ENCODE data around the gene CELSR1.

CELSR1 gene

DNA sequence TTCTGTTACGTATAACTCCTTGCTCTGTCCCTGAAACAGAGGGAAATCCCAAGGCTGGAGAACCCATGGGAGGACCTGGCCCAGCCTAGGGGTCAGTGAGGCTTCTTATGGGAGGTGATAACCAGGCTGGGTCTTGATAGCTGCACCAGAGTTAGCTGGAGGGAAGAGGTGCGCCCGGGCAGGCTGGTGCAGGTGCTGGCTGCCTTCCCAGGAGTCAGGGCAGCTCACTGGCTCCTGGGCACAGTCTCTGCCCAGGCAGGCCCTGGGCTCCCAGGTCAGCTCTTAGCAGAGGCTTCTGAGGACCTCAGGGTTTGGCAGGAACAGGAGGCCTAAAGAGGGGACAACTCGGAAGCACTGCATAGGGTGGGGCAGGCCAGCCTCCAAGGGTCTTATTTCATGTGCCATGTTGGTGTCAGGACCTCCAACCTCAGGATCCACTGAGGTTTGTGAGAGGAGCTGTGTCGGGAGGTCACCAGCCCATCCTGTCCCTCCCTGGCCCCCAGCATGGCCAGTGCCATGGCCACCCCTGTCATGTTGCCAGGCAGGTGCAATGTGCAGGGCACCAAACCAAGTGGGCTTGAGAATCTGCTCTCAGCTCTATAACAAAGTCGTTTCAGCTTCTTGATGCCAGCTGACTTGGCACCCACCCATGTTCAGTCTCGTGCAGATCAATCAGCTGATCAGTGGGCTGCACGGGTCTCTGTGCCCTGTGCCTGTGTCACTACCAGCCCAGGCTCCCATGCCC is 20.5 kb upstream of the CELSR1 start:
- DNase-seq = no peak

DNA sequence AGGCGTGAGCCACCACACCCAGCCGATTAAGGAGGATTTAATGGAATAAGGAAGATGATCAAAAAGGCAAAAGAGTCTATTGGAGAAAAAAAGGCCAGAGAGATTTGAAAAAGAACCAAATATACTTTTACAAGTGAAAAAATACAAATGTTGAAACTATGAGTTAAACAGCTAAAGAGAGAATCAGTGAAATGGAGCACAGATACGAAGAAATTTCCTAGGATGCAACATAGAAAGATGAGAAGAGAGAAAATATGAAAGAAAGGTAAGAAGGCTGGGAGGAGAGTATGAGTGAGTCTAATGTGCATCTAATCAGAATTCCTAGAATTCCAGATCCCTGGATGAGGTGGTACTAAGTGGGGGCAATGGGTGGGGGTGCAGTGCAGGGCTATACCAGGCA is 19.4 kb upstream of the CELSR1 start:
- no peak for DNase-seq

DNA sequence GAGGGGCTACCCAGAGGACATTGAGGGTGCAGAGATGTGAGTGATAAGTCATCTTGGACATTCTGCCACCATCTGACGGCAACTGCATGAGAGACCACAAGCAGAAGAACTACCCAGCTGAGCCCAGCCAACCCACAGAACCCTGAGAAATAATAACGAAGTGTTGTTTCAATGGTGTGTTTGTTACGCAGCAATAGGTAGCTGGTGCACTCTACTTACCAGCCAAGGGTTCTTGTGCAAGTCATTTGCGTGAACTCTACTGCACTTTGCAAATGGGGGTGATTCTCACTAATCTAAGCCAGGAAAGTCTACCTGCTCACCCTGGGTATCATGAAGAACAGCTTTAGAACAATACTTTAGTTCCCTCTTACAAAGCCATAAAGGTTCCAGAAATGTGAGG is 15.8 kb upstream of the CELSR1 start:
- no peak for DNase-seq

DNA sequence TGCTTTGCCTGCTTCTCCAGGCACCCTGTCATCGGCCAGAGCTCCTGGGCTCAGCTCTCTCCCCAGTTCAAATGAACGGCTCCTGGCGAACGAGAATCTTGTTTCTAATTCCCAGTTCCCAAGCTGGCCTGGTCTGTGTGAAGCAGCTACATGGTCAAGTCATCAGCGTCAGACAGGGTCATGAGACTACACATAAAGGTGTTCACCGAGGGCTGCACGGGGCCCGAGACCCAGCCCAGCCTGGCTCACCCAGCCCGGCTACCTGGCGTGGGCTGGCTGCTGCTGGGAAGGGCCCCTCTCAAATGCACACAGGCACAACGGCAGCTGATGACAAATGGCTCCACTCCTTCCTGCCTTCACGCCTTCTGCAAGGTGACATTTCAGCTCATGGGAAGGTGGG is 14.6 kb upstream of the CELSR1 start:
- no peak for DNase-seq

DNA sequence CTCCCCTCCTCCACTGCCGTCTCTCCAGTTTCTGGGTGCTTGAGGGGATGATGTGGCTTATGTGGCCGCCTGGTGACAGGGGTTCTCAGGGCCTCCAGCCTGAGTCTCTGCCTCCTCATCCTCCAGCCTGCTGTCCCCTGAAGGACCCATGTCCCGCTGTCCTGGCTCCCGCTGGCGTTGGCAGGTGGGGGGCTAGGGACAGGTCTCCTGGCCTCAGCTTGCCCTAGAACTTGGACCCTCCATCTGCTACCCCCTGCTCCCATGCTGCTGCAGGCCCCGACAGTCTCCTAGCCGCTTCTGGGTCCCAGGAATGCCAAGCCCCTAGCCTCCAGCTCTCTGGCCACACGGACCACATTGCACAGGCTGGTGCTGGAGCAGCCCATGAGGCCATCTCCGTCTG is 13.9 kb upstream of the CELSR1 start:
- DNase-seq = no peak

DNA sequence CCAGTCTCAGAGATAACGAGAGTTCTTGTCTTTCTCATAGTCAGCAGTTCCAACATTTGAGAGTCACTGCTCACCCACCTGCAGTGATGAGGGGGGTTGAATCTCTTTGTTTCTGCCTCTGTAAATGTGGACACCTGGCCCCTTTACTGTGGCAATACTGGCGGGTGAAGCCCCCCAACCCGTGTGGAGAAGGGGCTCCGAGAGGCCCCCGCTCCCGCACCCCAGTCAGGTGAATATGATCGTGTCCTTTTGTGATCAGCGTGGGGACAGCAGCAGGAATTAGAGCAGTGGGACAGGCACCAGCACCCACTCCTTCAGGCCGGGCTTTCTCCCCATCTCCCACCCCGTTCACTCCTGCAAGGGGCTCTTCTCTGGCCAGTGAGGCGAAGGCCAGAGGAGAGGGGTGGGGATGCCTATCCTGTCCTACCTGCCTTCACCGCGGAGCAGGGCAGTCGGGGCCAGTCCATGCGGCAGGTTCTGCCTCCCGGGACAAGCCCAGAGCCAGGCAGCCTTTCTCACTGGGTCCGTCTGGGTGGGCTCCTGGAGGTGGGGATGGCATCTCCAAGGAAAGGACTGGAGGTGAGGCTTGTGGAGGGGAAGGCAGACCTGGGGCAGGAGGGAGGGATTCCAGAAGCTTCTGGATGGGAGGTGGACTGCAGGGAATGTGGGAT is 12.7 kb upstream of the CELSR1 start:
- no peak for DNase-seq

DNA sequence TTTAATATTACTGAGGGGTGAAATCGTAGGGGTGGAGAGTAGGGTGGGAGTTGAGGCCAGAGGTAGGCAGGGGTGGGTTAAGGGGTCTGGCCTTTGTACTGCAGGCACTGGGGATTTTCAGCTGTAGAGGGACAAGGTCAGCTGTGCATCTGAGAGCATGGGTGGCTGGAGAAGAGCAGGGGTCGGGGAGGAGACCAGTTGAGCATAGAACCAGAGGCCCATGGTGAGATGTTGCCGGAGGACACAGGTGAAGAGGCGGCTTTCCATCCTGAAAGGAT is 12.1 kb upstream of the CELSR1 start:
- DNase-seq = no peak

DNA sequence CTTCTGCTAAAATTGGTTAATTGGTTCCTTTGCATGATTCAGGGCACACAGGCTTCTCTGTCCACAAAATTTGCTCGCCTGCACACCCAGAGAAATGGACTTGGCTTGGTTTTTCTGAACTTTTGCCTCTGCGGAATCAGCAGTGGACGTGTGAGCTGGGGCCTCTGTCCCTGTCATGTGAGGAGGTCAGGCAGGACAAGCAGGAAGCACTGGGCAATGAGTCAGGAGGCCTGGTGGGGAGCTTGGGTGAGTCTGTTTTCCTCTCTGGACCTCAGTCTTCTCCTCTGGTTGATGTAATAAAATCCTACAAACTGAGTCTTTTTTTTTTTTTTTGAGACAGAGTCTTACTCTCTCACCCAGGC is 10.4 kb upstream of the CELSR1 start:
- DNase-seq = peak in 1 of 56 donors; percentile 2

DNA sequence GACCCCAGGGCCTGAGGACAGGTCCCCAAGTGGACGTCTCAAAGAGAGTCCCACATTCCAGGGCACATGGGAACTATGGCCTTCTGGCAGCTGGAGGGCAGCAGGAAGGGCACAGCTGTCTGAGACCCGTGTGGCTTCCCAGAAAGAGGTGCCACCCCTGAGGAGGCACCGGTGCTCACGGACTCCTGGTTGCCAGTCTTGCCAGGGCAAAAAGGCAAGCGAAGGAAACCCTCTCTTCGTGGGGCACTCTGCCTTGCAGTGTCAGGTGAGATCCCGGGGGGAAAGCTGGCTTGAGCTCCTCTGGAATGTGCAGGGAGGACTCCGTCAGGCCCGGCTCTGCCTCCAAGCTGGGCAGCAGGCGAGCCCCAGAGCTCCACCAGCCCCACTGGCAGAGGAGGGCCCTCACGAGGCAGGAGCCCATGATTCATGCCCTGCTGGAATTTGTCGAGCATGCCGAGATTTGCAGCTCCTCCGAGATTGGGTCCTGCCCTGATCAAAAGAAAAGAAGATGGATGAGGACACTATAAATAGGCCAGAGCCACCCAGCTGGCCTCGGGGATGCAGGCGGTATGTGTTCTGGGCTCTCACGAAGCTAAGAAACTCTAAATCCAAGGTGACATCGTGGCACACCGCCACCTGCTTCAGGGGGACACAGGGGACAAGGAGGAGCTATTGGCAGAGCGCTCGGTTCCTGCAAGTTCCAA is 9.9 kb upstream of the CELSR1 start:
- DNase-seq = no peak

DNA sequence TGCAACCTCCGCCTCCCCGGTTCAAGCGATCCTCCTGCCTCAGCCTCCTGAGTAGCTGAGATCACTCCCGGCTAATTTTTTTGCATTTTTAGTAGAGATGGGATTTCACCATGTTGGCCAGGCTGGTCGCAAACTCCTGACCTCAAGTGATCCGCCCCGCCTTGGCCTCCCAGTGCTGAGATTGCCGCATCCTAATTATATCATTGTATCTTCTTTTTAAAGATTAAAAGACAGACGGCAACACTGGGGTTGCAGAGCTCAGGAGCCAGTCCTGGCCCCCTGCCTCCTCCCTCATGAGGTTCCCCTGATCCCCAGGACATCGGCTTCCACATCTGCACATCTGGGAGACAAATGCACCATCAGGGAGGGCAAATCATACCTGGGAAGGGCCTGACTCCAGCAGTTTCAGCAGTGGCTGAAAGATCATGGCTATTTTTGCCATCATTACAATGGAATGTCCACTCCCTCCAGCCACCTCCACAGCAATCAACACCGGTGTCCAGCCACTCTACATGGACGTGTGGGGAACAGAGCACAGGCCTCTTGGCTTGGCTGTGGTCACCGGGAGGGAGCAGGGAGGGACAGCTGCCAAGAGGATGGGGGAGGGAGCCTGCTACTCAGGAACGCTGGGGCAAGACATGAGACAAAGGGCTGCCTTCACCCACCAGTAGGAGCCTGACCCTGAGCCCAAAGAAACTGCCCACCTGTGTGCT is 9.2 kb upstream of the CELSR1 start:
- DNase-seq = peak in 2 of 56 donors; percentile 15 to 17

DNA sequence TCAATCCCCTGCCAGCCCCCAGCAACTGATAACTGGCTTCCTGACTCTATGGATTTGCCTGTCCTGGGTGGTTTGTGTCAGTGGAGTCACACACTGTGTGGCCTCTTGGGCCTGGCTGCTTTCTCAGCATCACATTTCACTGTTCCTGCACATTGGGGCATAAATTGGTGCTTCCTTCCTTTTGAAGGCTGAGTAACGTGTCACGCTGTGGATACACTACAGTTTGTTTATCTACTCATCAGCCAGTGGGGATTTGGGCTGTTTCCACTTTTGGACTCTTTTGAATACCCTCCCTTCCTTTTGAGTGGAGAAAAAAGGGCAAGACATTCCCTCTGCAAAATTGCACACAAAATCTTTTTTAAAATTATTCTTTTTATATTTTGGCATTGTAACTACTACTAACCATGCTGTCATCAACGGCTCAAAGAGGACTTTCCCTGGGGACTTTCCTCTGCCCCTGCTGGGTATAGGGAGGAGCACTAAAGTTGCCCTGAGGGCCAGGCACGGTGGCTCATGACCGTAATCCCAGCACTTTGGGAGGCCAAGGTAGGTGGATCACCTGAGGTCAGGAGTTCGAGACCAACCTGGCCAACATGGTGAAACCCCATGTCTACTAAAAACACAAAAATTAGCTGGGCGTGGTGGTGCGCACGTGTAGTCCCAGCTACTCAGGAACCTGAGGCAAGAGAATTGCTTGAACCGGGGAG is 7.8 kb upstream of the CELSR1 start:
- no peak for DNase-seq

DNA sequence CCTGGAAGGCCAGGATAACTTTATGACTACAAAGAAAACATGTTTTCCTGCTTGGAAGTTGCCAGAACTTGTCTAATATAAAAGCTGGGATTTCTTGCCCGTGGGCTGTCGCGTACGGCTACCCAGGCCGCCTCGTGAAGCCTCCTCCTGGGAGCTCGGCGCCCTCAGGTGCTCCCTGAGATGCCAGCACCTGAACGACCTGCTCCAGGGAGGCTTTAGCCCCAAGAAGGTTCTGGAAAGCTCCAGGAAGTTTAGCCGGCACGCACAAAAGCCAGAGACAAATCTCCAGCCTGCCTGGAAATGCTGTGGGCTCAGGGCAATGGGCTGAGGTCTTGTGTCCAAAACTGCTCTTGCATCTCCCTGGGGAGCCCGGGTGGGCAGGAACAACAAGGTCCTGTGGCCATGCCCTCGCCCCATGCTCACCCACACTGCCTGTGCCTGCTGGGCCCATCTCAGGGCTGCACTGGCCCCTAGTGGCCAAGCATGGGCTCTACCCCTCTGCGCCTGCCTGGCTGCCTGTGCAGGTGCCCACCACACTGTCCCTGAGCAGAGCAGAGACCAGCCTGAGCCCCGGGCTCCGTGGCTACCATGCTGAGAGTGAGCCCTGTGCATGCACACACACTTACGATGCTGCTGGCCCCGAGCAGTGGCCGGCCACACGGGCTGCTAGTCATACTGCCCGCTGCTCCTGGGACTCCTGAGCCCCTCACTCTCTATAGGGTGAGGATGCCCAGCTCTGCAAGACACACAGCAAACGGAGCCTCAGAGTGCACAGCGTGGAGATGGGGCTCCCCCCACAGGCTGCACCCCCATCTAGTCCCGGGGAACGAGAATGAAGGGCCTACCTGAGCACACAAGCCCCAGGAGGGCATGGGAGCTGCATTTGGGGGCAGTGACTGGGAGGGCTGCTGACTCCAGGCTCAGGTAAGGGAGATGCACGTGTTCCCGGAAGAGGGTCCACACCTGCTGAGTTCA is 4.9 kb upstream of the CELSR1 start:
- peak in 46 of 56 donors; percentile 10 to 79 (median 42) for DNase-seq

DNA sequence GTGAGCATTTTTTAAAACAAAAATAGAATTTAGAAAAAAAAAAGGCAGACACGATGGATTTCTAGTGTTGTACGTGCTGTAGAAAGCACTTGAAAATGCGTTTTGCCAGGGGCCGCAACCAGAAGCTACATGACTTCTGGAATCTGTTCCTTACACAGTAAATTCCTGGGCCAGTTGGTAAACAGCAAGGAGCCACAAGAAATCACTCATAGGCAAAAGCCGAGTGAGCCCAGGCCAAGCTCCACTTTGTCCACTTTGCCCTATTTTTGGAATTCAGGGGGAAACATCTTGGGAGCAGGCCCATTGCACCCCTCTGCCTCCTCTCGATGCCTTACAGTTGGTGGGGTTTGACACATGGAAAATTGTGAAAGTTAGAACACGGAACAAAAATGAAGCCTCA is 4.1 kb upstream of the CELSR1 start:
- no peak for DNase-seq

DNA sequence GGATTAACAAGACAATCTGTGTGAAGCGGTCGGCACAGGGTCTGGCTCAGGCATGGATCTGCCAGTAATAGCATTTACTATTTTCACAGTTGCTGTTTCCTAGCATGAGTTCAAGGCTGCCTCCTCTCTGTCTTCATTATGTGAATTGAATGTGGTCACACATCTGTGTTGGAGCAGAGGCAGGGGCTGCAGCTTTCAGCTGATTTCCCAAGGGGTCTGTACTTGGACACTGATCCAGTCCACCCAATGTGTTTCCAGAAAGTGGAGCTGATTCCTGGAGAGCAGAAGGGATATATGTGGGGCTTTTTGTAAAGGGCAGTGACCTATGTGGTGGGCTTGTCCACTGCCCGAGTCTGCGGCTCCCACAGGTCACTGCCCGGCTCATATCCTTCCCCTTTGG is 3.5 kb upstream of the CELSR1 start:
- DNase-seq = no peak

DNA sequence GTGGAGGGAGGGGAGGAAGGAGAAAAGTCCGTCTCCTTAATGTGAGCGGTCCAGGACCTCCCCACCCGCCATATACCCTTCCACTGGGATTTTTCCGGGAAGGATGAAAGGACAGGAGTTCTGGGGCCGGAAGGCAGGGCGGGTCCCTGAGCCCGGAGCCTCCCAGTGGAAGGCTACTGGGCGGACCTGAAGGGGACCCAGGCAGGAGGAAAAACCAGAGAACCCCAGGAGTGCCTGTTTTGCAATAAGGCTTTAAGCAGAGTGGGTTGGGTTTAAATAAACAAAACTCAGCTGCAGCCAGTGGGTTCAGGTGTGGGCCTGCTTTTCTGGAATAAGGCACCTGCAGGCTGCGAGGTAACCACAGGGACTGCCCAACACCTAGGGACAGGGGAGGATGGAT is 1.7 kb upstream of the CELSR1 start:
- DNase-seq = no peak

DNA sequence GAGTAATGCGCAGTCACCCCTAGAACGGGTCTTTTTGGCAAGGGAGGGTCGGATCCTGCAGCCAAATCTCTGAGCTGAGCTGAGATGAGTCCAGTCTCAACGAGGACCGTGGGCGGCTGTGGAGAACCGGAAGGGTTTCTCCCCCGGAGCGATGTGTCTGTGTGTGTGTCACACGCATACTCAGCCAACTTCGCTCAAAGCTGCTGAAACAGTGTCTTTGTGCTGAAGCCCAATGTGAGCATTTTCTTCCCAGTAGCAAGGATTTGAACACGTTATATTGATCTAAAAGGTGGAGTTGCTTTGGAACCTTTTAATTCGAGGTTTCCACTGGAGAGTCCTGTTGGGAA is 1.4 kb upstream of the CELSR1 start:
- DNase-seq = peak in 1 of 56 donors; percentile 2

DNA sequence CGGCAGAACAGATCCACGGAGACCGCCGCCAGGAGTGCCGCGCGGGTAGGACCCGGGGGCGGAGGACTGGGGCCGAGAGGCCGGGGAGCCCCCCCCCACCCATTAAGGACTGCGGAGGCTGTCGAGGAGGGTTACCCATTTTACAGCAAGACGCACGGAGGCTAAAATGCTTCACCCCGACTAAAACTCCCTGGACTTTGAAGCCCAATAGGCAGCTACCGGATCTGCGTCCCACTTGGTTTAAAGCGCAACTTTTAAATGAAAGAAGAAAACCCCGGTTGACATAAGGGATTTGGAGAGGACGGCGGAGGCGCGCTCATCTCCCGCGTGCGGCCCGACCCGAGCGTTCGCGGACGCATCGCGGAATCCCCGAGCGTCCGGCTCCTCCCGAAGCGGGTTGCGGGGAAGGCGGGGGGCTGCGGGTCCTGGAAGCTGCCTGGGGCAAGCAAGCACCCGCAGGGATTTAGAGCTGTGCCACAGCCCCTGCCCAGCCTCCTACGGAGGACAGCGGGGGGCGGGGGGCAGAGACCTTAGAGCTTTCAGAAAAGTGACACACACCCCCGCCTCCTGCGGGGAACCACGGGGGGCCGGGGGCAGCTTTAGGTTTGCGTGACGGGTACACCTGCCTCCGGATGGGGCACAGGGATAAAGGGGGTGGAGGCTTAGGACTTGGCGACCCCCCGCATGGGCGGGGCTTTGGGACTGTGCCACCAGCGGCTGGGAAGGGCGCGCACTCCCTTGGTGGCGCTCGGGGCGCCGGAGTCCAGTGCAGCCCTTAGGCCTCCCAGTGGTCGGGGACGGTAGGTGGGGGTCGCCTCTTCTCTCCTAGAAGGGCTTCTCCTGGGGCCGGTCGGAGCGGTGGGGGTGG is 760 bp upstream of the CELSR1 start:
- no peak for DNase-seq

DNA sequence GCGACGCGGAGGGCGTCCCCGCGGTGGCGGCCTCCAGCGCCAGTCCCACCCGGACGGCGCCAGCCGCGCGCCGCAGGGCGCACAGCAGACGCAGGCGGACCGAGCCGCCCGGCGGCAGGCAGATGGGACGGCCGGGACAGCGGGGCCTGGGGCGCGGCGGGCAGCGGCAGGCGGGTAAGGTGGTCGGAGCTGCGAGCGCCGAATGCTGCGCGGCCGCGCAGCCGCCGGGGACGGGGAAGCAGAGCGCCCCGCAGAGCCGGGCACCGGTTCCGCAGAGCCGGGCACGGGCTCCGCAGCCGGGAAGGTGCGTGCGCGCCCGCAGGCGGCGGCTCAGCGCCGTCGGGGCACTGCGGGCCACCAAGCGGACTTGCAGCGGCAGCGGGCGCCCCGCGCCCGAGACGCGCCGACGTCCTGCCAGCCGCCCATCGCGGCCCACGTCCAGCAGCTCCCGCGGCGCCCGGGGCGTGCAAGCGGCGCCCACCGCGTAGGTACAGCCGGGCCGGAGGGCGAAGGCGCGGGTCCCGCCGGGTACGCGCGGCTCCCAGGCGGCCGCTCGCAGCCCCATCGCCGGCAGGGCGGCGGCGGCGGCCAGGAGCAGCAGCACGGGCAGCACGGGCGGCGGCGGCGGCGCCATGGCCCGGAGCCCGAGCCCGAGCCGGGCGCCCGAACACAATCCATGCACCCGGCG is 739 bp downstream of the CELSR1 start:
- no peak for DNase-seq
